ENCODE data around the gene FIP1L1.

The FIP1L1 gene

GRCh38 chr4:53478671-53479456 lies 101.4 kb downstream of the FIP1L1 start:
- no peaks in the 10 kb centered on the region for H3K4me1 ChIP-seq (ENCODE audit: insufficient read depth, low read length)
- no peak overlapping the region for H3K27ac ChIP-seq (ENCODE audit: low read depth, low read length)
- H3K36me3 ChIP-seq (ENCODE audit: insufficient read depth, low read length): no peaks in the 10 kb centered on the region

GRCh38 chr4:53479736-53480525 lies 102.5 kb downstream of the FIP1L1 start:
- H3K36me3 ChIP-seq (ENCODE audit: insufficient read depth, low read length): no peaks in the 10 kb centered on the region
- no peaks in the 10 kb centered on the region for H3K9me3 ChIP-seq (ENCODE audit: low read length)
- no peaks in the 10 kb centered on the region for H3K4me1 ChIP-seq (ENCODE audit: insufficient read depth, low read length)
- H3K4me3 ChIP-seq (ENCODE audit: low read depth in 1 of 2, low read length in 2 of 2): no peak overlapping the region
- H3K27ac ChIP-seq (ENCODE audit: low read depth, low read length): no peak overlapping the region
- no peak overlapping the region for H3K9ac ChIP-seq (ENCODE audit: low read length)
- no peaks in the 10 kb centered on the region for H3K27me3 ChIP-seq (ENCODE audit: control insufficient read depth in 1 of 2, insufficient read depth in 2 of 2, low read length in 2 of 2)

More at GRCh38 chr4:53478671-53479456, 101.4 kb downstream of the FIP1L1 start:
- Histone ChIP-seq H3K4me3 (ENCODE audit: low read depth in 1 of 2, low read length in 2 of 2) (no peak overlapping the region), H3K9ac (ENCODE audit: low read length) (no peak overlapping the region), H3K27me3 (ENCODE audit: control insufficient read depth in 1 of 2, insufficient read depth in 2 of 2, low read length in 2 of 2) (no peaks in the 10 kb centered on the region), H3K9me3 (ENCODE audit: low read length) (no peaks in the 10 kb centered on the region)

GRCh38 chr4:53480909-53481308 lies 103.5 kb downstream of the FIP1L1 start:
- H3K4me1 ChIP-seq (ENCODE audit: insufficient read depth, low read length): no peaks in the 10 kb centered on the region
- H3K27me3 ChIP-seq (ENCODE audit: control insufficient read depth in 1 of 2, insufficient read depth in 2 of 2, low read length in 2 of 2): no peaks in the 10 kb centered on the region
- no peaks in the 10 kb centered on the region for H3K36me3 ChIP-seq (ENCODE audit: insufficient read depth, low read length)
- no peak overlapping the region for H3K4me3 ChIP-seq (ENCODE audit: low read depth in 1 of 2, low read length in 2 of 2)
- H3K9ac ChIP-seq (ENCODE audit: low read length): no peak overlapping the region
- H3K9me3 ChIP-seq (ENCODE audit: low read length): no peaks in the 10 kb centered on the region
- no peak overlapping the region for H3K27ac ChIP-seq (ENCODE audit: low read depth, low read length)

- no peak overlapping the region for H3K9ac ChIP-seq (ENCODE audit: low read length)
- no peaks in the 10 kb centered on the region for H3K27me3 ChIP-seq (ENCODE audit: control insufficient read depth in 1 of 2, insufficient read depth in 2 of 2, low read length in 2 of 2)
- no peaks in the 10 kb centered on the region for H3K36me3 ChIP-seq (ENCODE audit: insufficient read depth, low read length)
- no peak overlapping the region for H3K4me3 ChIP-seq (ENCODE audit: low read depth in 1 of 2, low read length in 2 of 2)
- H3K4me1 ChIP-seq (ENCODE audit: insufficient read depth, low read length): no peaks in the 10 kb centered on the region
- no peak overlapping the region for H3K27ac ChIP-seq (ENCODE audit: low read depth, low read length)
- no peaks in the 10 kb centered on the region for H3K9me3 ChIP-seq (ENCODE audit: low read length)
Observed at GRCh38 chr4:53481586-53481985, 104.1 kb downstream of the FIP1L1 start.

- Histone ChIP-seq H3K4me1 (ENCODE audit: insufficient read depth, low read length) (no peaks in the 10 kb centered on the region), H3K9ac (ENCODE audit: low read length) (no peak overlapping the region), H3K27me3 (ENCODE audit: control insufficient read depth in 1 of 2, insufficient read depth in 2 of 2, low read length in 2 of 2) (no peaks in the 10 kb centered on the region), H3K4me3 (ENCODE audit: low read depth in 1 of 2, low read length in 2 of 2) (no peak overlapping the region), H3K36me3 (ENCODE audit: insufficient read depth, low read length) (no peaks in the 10 kb centered on the region), H3K27ac (ENCODE audit: low read depth, low read length) (no peak overlapping the region), H3K9me3 (ENCODE audit: low read length) (no peaks in the 10 kb centered on the region)
Observed at GRCh38 chr4:53483250-53483649, 105.8 kb downstream of the FIP1L1 start.

- Histone ChIP-seq H3K9ac (ENCODE audit: low read length) (no peak overlapping the region), H3K27ac (ENCODE audit: low read depth, low read length) (no peak overlapping the region), H3K9me3 (ENCODE audit: low read length) (no peaks in the 10 kb centered on the region), H3K4me1 (ENCODE audit: insufficient read depth, low read length) (no peaks in the 10 kb centered on the region), H3K36me3 (ENCODE audit: insufficient read depth, low read length) (no peaks in the 10 kb centered on the region), H3K27me3 (ENCODE audit: control insufficient read depth in 1 of 2, insufficient read depth in 2 of 2, low read length in 2 of 2) (no peaks in the 10 kb centered on the region), H3K4me3 (ENCODE audit: low read depth in 1 of 2, low read length in 2 of 2) (no peak overlapping the region)
Observed at GRCh38 chr4:53484911-53485657, 107.6 kb downstream of the FIP1L1 start.

- no peaks in the 10 kb centered on the region for H3K27me3 ChIP-seq (ENCODE audit: control insufficient read depth in 1 of 2, insufficient read depth in 2 of 2, low read length in 2 of 2)
- no peaks in the 10 kb centered on the region for H3K36me3 ChIP-seq (ENCODE audit: insufficient read depth, low read length)
- H3K4me3 ChIP-seq (ENCODE audit: low read depth in 1 of 2, low read length in 2 of 2): no peak overlapping the region
- H3K4me1 ChIP-seq (ENCODE audit: insufficient read depth, low read length): no peaks in the 10 kb centered on the region
- no peaks in the 10 kb centered on the region for H3K9me3 ChIP-seq (ENCODE audit: low read length)
- H3K9ac ChIP-seq (ENCODE audit: low read length): no peak overlapping the region
- no peak overlapping the region for H3K27ac ChIP-seq (ENCODE audit: low read depth, low read length)
Observed at GRCh38 chr4:53485658-53486040, 108.2 kb downstream of the FIP1L1 start.

- no peaks in the 10 kb centered on the region for H3K9me3 ChIP-seq (ENCODE audit: low read length)
- H3K36me3 ChIP-seq (ENCODE audit: insufficient read depth, low read length): no peaks in the 10 kb centered on the region
- no peak overlapping the region for H3K9ac ChIP-seq (ENCODE audit: low read length)
- no peaks in the 10 kb centered on the region for H3K27me3 ChIP-seq (ENCODE audit: control insufficient read depth in 1 of 2, insufficient read depth in 2 of 2, low read length in 2 of 2)
- no peak overlapping the region for H3K27ac ChIP-seq (ENCODE audit: low read depth, low read length)
- no peaks in the 10 kb centered on the region for H3K4me1 ChIP-seq (ENCODE audit: insufficient read depth, low read length)
- H3K4me3 ChIP-seq (ENCODE audit: low read depth in 1 of 2, low read length in 2 of 2): no peak overlapping the region
Observed at GRCh38 chr4:53487766-53488165, 110.3 kb downstream of the FIP1L1 start.

GRCh38 chr4:53489279-53489889 lies 111.9 kb downstream of the FIP1L1 start:
- no peaks in the 10 kb centered on the region for H3K36me3 ChIP-seq (ENCODE audit: insufficient read depth, low read length)
- no peak overlapping the region for H3K27ac ChIP-seq (ENCODE audit: low read depth, low read length)
- H3K4me1 ChIP-seq (ENCODE audit: insufficient read depth, low read length): no peaks in the 10 kb centered on the region
- no peak overlapping the region for H3K9ac ChIP-seq (ENCODE audit: low read length)
- no peaks in the 10 kb centered on the region for H3K9me3 ChIP-seq (ENCODE audit: low read length)
- H3K4me3 ChIP-seq (ENCODE audit: low read depth in 1 of 2, low read length in 2 of 2): no peak overlapping the region
- H3K27me3 ChIP-seq (ENCODE audit: control insufficient read depth in 1 of 2, insufficient read depth in 2 of 2, low read length in 2 of 2): no peaks in the 10 kb centered on the region

GRCh38 chr4:53490161-53490956 lies 112.9 kb downstream of the FIP1L1 start:
- Histone ChIP-seq H3K27ac (ENCODE audit: low read depth, low read length) (no peak overlapping the region), H3K9ac (ENCODE audit: low read length) (no peak overlapping the region), H3K4me1 (ENCODE audit: insufficient read depth, low read length) (no peaks in the 10 kb centered on the region), H3K4me3 (ENCODE audit: low read depth in 1 of 2, low read length in 2 of 2) (no peak overlapping the region), H3K36me3 (ENCODE audit: insufficient read depth, low read length) (no peaks in the 10 kb centered on the region), H3K9me3 (ENCODE audit: low read length) (no peaks in the 10 kb centered on the region), H3K27me3 (ENCODE audit: control insufficient read depth in 1 of 2, insufficient read depth in 2 of 2, low read length in 2 of 2) (no peaks in the 10 kb centered on the region)

Data from muscle layer of colon (tissue), 2 donors.